ENCODE measurements around the gene MYOF.

MYOF gene, protein sequence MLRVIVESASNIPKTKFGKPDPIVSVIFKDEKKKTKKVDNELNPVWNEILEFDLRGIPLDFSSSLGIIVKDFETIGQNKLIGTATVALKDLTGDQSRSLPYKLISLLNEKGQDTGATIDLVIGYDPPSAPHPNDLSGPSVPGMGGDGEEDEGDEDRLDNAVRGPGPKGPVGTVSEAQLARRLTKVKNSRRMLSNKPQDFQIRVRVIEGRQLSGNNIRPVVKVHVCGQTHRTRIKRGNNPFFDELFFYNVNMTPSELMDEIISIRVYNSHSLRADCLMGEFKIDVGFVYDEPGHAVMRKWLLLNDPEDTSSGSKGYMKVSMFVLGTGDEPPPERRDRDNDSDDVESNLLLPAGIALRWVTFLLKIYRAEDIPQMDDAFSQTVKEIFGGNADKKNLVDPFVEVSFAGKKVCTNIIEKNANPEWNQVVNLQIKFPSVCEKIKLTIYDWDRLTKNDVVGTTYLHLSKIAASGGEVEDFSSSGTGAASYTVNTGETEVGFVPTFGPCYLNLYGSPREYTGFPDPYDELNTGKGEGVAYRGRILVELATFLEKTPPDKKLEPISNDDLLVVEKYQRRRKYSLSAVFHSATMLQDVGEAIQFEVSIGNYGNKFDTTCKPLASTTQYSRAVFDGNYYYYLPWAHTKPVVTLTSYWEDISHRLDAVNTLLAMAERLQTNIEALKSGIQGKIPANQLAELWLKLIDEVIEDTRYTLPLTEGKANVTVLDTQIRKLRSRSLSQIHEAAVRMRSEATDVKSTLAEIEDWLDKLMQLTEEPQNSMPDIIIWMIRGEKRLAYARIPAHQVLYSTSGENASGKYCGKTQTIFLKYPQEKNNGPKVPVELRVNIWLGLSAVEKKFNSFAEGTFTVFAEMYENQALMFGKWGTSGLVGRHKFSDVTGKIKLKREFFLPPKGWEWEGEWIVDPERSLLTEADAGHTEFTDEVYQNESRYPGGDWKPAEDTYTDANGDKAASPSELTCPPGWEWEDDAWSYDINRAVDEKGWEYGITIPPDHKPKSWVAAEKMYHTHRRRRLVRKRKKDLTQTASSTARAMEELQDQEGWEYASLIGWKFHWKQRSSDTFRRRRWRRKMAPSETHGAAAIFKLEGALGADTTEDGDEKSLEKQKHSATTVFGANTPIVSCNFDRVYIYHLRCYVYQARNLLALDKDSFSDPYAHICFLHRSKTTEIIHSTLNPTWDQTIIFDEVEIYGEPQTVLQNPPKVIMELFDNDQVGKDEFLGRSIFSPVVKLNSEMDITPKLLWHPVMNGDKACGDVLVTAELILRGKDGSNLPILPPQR (N-terminal part only)

DNA sequence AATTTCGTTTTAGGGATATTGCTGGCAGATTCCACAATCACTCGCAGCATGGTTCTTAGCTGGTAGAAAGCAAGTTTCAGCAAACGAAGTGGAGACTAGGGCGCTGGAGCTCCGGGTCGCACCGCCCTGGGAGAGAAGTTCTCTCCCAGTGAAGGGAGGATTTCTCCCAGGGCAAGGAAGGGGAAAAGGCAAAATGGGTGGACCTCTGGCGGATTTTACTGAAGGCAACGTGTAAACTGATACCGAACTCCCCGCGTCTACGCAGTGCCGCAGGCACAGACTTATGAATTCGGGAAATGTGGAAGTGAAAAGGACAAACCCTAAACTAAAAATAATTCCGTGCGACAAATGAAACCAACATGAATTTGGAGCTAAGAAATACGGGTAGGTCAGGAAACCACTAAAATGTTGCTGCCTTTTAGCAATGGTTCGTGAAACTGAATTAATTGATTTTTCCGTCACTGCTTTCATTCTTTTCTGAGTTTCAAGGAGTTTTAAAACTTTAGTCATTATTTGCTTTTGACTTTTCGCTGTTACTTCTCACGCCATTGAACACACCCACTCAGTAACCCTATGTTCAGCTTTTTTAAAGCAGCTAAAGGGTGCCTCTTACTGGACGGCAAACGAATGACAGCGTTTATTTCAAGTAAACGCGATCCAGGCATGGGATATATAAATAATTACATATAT lies at the start of gene MYOF:
Gene MYOF, minus strand, starts transcription at position 190 of the 690 bp plus-strand sequence. Its CDS starts 140 bp downstream, at position 50.
- peak; percentile 53 for DNase-seq

DNA sequence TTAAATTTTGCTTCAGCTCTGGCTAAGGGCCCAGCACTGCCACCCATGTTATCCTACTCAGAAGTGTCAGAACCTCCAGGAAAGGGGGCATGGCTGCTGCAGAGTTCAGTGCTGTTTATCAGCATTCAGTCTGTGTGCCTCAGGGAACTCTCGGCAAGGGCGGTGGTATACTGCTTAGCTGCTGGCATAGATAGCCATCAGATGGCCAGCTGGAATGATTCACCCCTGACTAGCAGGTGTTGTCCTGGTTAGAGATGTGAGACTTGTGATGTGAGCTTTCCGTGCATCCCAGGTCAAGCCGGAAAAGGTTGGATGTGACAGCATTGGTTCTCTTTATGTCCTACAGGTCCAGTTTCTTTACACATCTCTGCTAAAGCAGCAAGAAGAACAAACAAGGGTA lies 36.4 kb upstream of the MYOF start:
- DNase-seq: no peak

DNA sequence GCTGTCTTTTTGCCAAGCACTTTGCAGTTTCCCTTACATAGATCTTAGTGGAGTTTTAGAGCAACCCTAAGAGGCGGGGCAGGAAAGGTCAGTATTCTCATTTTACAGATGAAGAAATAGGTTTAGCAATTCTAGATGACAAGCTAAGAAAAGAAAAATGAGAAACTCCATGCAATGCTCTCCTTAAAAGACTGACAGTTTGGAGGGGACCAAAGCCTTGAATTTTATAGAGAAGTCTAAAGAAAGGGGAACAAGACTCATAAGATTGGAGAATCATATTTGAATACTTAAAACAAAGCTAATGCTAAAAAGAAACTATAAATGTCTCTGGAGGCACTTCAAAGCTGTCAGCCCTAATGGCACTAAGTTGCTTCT lies 33.9 kb upstream of the MYOF start:
- no peak for DNase-seq

DNA sequence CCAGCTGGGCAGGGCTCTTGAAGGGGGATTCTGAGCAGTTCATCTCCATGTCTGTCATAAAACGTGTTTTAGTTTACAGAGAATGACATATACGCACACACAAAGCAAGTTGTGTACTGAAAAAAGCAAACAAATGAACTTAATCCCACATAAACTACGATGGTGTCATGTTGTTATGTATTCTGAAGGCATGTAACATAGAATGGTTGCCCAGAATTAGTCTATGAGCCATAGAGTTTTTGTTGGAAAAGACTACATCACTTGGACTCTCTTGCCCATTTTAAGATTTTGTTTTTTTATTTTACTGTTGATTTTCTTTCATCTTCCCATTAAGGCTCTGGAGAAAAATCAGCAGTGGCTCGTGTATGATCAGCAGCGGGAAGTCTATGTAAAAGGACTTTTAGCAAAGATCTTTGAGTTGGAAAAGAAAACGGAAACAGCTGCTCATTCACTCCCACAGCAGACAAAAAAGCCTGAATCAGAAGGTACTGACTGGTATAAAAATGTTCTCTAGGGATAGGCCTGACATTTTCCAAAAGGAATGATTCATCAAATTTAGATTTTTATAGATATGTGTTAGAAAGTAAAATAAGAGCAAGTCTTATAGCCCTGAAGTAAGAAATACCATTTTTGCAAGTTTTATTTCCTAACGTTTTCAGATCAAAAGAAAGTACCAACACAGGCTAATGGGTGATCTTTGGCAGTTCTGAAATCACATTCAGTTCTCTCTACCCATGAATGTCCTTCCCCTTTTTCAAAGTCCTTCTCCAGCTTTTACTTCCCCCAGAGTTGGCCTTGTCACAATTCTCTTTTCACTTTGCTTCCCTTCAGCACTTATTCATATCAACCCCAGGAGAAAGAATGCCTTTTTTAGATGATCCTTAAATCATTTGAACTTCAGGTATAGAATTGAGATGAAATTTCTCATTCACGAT lies 33.2 kb upstream of the MYOF start:
- DNase-seq: no peak

DNA sequence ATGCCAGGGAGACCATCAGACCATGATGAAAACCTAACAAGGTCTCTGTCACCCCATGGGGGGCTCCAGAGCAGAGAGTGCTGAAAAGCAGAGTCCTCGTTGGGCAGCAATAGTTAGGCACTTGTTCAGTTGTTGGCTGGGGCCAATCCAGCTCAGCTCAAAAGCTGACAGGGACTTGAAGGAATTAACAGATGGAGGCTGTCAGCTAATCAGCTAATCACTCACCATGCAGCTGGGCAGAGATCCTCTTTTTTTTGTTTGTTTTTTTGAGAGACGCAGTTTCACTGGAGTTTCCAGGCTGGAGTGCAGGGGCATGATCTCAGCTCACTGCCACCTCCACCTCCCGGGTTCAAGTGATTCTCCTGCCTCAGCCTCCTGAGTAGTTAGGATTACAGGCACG lies 32.4 kb upstream of the MYOF start:
- DNase-seq: no peak

DNA sequence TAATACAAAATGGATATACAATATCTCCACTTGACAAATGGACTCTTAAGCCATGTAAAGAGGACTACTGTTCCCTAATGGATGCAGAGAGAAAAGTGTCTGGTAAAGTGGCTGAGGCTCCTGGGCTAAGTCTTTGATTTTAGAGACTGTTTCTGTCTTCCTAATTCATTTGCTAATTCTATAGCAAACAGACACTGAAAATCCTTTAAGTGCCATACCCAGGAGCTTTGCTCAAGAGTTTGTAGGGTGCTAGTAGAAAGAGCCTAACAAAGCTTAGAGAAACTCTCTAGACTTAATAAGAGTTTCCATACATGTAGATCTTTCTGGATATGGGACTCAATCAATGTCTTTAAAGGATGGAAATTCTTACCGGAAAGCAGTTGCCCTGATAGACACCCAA lies 31.0 kb upstream of the MYOF start:
- no peak for DNase-seq

DNA sequence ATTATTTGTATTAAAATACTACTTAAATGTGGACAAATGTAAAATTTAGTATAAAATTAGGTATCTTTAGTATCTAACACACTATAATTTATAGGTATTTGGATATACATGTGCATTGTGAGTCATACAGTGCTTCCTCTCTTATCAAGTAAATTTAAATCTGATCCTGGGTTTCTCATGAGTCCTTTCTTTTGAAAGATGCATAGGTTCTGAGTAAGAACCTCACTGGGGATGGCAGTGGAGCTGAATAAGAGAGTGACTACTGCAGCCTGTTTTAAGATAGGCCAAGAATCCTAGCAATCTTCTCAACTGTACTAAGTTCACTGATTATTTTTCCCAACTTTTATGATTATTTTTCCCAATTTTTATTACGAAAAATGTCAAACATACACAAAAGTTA lies 30.4 kb upstream of the MYOF start:
- DNase-seq: no peak

DNA sequence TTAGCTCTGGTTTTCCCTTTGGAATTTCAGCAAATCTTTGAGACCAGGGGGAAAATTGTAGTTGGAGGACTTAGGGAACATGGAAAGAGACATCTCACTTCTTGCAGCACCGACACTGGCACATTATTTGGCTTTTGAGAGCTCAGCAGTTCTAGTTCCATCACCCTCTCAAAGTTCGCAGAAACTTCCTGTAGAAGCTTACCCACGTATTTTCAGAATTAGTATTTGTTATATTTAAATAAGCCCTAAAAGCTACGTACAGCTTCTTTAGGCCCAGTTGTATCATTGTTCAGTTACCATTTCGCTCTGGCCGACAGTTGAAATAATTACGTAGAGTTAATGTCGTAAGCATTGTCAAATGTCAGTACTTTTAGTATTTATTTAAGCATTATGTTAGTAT lies 27.7 kb upstream of the MYOF start:
- no peak for DNase-seq

DNA sequence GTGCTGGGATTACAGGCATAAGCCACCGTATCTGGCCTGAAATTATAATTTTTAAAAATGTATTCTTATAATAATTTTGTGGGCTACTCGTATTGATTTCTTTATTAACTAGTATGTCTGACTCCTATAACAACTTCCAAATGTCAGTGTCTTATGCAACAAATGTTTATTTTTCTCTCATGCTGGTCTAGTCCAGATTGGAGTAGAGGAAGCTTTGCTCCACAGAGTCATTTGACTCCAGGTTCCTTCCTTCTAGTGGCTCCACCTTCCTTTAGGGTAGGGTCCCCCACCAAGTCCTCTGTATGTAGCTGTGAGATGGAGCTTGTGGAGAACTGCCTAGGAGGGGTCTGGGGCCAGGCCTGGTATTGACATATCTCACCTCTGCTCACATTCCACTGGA lies 22.9 kb upstream of the MYOF start:
- DNase-seq: no peak

DNA sequence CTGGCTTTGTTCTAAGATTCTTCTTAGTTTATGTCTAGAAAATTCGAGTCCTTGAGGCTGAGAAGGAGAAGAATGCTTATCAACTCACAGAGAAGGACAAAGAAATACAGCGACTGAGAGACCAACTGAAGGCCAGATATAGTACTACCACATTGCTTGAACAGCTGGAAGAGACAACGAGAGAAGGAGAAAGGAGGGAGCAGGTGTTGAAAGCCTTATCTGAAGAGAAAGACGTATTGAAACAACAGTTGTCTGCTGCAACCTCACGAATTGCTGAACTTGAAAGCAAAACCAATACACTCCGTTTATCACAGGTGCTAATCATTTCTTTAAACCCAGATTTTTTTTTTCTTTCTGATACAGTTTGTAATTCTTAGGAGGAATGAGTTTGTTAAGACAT lies 20.9 kb upstream of the MYOF start:
- DNase-seq: no peak

DNA sequence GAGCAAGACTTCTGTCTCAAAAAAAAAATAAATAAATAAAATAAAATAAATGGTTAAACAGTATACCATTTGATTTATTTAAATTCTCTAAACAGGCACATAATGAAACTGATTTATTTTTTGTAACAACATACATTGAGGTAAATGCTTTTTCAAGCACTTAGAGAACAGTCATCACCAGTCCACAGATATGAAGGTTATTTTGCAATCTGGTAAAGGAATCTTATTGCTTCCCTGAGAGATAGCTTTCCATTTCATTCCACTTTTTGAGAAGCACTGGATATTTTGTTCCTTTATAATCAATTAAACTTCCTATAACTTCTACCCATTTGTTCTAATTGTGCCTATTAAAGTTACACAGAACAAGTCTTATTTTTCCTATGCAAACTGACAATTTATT lies 19.5 kb upstream of the MYOF start:
- no peak for DNase-seq

DNA sequence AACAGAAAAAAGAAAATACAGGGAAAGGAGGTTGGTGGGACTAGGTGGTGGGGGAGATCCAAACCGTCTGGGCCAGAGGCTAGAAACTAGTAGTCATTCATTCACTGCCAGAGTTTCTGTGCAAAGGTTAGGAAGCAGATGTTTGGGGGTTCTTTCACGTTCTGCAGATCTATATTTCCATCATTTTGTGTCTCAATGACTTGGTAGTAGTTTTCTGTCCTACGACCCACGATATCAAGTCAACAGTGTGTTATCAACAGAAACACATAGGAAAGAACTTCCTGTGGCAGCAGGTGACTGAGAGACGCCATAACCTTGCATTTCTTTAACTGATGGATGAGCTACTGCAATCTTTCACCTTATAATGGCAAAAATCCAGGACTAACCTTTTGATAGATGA lies 16.0 kb upstream of the MYOF start:
- DNase-seq: no peak

DNA sequence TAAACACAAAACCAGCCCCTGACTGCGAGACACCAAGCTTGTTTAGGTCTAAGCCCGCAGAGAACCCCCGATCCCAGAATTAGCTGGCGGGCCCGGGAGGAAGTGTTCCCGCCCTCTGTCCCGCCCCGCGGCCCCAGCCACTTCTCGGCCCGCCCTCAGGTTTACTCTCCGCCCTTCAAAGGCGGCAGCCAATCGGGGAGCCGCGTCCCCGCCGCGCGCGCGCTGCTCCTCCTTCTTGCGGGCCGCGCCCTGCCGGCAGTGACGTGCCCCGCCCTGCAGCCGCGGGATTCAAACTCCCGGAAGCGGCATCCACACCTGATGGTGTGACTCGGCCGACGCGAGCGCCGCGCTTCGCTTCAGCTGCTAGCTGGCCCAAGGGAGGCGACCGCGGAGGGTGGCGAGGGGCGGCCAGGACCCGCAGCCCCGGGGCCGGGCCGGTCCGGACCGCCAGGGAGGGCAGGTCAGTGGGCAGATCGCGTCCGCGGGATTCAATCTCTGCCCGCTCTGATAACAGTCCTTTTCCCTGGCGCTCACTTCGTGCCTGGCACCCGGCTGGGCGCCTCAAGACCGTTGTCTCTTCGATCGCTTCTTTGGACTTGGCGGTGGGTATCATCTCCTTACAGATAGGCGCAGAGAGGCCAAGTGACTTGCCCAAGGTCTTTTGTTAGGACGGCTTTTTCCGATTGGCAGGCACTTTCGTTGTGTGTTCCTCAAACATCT lies 14.3 kb upstream of the MYOF start, which contains the start of gene CEP55:
Gene CEP55, plus strand, starts transcription at position 291 of the 720 bp plus-strand sequence. CDS start 3,440 bp downstream, outside the sequence.
- DNase-seq: peak; percentile 97

DNA sequence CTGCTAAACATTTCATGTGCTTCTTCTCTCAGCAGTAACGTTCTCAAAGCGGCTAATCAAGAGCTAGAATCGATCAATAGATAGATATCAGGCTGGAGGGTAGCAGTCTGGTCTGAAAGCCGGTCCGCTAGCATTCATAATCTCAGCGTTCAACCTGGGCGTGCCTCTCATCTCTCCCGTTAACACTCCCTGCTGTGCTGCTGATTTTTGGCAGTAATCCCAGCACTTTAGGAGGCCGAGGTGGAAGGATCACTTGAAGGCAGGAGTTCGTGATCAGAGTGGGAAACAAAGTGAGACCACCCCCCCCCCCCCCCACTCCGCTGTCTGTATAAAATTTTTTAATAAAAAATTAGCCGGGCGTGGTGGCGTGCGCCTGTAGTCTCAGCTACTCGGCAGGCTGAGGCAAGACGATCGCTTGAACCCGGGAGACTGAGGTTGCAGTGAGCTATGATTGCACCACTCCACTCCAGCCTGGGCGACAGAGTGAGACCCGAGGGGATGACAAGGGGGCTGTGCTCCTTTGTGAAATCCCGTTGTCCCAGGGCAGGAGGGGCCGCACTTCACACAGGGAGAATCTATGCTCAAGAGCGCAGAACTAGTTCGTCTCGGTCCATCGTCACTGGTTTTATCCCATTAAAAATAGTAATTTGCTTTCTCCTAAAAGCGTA lies 13.7 kb upstream of the MYOF start:
- DNase-seq: no peak

DNA sequence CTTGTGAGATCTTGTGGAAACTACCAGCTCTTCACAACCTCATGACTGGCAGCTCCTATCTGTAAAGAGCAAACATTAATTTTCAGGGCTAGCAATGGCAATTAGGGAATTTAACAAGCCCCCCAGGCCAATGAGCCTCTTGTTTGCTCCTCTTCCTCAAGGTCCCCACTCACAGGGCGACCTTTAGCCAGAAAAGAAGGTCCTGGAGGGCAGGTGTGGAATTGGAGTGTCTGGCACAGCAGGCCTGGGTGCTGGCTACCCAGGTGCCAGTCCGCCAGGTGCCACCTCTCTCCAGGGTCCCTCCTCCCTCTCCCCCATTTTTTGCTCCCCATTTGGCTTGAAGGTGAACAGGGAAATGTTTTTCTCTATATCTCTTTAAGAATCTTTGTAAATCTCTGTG lies 12.4 kb upstream of the MYOF start:
- no peak for DNase-seq

DNA sequence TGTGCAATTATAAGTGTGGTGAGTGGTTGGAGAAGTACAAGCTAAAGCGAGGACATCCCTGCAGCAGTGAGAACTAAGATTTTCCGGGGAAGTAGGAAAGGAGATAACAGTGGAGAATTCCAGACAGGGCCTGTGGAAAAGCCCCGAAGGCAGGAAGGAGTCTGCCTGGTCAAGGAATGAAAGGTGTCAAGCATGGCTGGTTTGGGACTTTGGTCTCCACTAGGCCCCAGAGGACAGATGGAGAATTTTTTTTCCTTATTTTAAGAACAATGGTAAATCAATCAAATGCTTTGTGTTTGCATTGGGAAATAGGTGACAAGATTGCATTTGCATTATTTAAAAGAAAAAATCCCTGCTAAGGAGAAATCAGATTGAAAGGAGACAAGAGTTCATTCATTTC lies 11.0 kb upstream of the MYOF start:
- no peak for DNase-seq

DNA sequence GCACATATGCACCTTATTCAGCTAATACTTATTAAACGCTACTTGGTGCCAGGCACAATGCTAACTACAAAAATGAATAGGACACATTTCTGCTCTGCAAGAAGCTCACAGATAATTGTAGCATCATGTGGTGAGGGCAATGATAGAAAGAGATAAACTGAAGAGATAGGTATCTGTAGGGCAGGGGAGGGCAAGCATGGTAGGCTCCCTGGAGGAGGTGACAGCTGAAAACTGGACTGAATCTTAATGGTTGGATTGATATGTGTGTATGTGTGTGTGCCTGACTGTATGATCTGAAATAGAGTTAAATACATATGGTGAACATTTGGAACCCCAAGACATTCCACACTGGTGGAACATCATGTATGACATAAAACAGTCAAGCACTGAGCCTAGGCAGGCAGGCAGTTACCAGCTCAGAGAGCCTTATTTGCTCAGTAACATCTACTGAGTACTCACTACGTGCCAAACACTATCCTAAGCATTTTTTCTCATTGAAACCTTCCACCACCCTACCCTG lies 9.5 kb upstream of the MYOF start:
- DNase-seq: no peak

DNA sequence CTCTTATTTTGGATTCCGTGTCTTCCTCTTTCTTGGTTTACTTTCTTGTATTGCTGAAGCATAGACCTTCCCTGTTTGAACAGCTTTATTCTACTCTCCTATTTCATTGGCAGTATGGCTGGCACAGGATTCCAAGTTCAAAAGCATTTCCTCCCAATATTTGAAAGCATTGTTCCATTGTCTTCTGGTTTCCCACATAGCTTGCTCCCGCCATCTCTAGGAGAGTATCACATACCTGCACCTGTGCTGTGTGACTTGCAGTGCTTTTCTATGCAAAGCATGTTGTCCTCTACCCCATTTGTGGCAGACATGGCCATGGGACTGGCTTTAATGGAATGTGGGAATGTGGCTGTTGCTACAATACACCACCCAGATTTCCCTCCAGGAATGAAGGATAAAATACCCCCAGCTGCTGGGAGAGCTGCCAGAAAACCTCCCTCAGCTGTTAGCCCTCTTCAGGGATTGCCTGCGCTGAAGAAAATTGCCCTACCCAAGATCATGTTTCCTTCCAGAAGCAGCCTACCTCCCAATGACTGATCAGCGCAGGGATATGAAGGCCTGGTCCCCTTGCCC lies 6.9 kb upstream of the MYOF start:
- DNase-seq: no peak

DNA sequence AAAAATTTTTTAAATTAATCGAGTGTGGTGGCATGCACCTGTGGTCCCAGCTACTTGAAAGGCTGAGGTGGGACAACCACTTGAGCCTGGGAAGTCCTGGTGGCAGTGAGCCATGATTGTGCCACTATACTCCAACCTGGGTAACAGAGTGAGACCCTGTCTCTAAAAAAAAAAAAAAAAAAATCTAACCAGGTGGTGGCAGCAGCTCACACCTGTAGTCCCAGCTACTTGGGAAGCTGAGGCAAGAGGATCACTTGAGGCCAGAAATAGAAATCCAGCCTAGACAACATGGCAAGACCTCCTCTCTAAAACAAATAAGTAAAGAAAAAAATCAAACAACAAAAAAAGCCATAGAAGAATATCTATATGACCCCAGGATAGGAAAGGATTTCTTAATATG lies 3.6 kb upstream of the MYOF start:
- DNase-seq: no peak
